HFF-Myc (cell line): ENCODE data around the gene CYP1A1.

Experiments
- DNase-seq: peaks from one replicate; pipeline ENCODE4 v3.0.0-alpha.2; 2011; ENCODE audit warnings: low read depth; ENCODE audit errors: extremely low read depth
- H3K4me3 ChIP-seq: replicated peaks from 2 replicates; pipeline ENCODE4 v1.5.1; 2011; ENCODE audit warnings: low read depth, mild to moderate bottlenecking, control low read depth, low read length
- CTCF ChIP-seq: IDR thresholded peaks from 2 replicates; pipeline ENCODE4 v1.5.1; 2012; ENCODE audit warnings: mild to moderate bottlenecking, low read depth, low read length, control low read depth; ENCODE audit errors: missing control alignments

The CYP1A1 gene

GRCh38 chr15:74768099-74768770 lies 42.9 kb upstream of the CYP1A1 start:
- H3K4me3 ChIP-seq = no peak overlapping the region
- no peak for TF ChIP-seq CTCF
- DNase-seq = no peak

GRCh38 chr15:74767167-74768098 lies 42.1 kb upstream of the CYP1A1 start:
- H3K4me3 ChIP-seq = no peak overlapping the region
- no peak for TF ChIP-seq CTCF
- no peak for DNase-seq

- H3K4me3 ChIP-seq = no peak overlapping the region
- no peak for TF ChIP-seq CTCF
- DNase-seq = no peak
Observed at GRCh38 chr15:74763416-74763815, 38.1 kb upstream of the CYP1A1 start.

- no peak for TF ChIP-seq CTCF
- no peak for DNase-seq
- H3K4me3 ChIP-seq = no peak overlapping the region
Observed at GRCh38 chr15:74762791-74763150, 37.4 kb upstream of the CYP1A1 start.

- no peak for DNase-seq
- no peak for TF ChIP-seq CTCF
- no peak overlapping the region for H3K4me3 ChIP-seq
Observed at GRCh38 chr15:74758736-74759135, 33.4 kb upstream of the CYP1A1 start.

GRCh38 chr15:74754593-74755215 lies 29.4 kb upstream of the CYP1A1 start:
- no peak for TF ChIP-seq CTCF
- H3K4me3 ChIP-seq = no peak overlapping the region
- no peak for DNase-seq
